Type B pancreatic cell (in vitro differentiated cells): ENCODE data around the gene C16orf86. TPM values are rescaled to one million over a fixed set of nuclear protein-coding genes. Genes with fewer than 3 reads are reported as not detected.
A peak's percentile ranks its signal among the peaks of the same experiment; 100 is the strongest.
"Not testable (repeated sequence)": the region's sequence is repeated elsewhere in the genome, so short reads cannot be mapped to it uniquely, and the experiment has no call there.

ENCODE experiments used
- DNase-seq: peaks from one replicate; pipeline ENCODE4 v3.0.0; 2021; ENCODE audit warnings: mixed read lengths; ENCODE audit not compliant: unreplicated experiment; ENCODE audit errors: extremely low spot score
- H3K27ac Mint-ChIP-seq: 2 replicates; pipeline ENCODE4 v1.8.0; 2021; ENCODE audit warnings: mild to moderate bottlenecking, mixed read lengths
- H3K27me3 Mint-ChIP-seq: 2 replicates; pipeline ENCODE4 v1.8.0; 2021; ENCODE audit warnings: mixed read lengths
- H3K36me3 Mint-ChIP-seq: 2 replicates; pipeline ENCODE4 v1.8.0; 2021; ENCODE audit warnings: mixed read lengths
- H3K4me1 Mint-ChIP-seq: one replicate; pipeline ENCODE4 v1.8.0; 2021; ENCODE audit warnings: mixed read lengths; ENCODE audit not compliant: unreplicated experiment
- H3K4me3 Mint-ChIP-seq: 2 replicates; pipeline ENCODE4 v1.8.0; 2021; ENCODE audit warnings: mild to moderate bottlenecking, mixed read lengths
- H3K9me3 Mint-ChIP-seq: 2 replicates; pipeline ENCODE4 v1.8.0; 2021; ENCODE audit warnings: mixed read lengths
- total RNA-seq: library from RNA; stranded (reverse); gene quantifications from 2 replicates; pipeline ENCODE4 v1.2.1, GENCODE V29; 2021; ENCODE audit warnings: low replicate concordance
- TF ChIP-seq, protein P1 (sequence below): fragments of 200-600 bp; sonication (generic); conservative IDR thresholded peaks from 2 replicates; pipeline ENCODE4 v1.5.0; 2021; ENCODE audit warnings: antibody characterized with exemption, mild to moderate bottlenecking

Gene C16orf86
- total RNA-seq, 1 donor from 2014 or later = 2.8 TPM

DNA sequence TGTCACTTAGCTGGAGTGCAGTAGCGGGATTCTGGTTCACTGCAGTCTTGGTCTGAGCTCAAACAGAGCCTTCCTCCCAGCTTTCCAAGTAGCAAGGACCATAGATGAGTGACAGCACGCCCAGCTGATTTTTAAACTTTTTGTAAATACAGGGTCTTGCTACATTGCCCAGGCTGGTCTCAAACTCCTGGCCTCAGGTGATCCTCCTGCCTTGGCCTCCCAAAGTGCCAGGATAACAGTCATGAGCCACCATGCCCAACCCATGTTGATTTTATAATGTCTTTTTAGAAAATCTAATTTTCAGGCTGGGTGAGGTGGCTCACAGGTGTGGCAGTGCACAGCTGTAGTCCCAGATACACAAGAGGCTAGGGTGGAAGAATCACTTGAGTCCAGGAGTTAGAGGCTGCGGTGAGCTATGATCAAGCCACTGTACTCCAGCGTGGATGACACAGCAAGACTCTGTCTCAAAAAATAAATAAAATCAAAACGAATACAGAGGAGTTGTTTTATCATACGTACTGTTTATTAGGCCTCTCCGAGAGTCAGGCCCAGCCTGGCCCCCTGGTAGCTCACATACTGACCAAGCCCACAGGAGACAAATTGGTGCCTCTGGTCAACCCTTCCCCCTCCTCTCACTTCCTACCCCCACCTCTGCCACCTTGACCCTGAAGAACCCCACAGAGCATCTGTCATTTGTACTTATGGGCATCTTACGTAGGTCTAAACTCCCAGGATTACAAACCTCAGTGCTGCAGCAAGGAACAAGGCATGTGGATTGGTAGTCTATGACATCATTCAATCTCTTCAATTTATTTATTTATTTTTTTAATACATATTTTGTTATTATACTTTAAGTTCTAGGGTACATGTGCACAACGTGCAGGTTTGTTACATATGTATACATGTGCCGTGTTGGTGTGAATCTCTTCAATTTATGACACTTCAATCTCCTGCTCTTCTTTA lies 13.6 kb downstream of the C16orf86 start:
- Mint-ChIP-seq H3K27me3 (no peaks in the 10 kb centered on the region), H3K9me3 (no peaks in the 10 kb centered on the region), H3K4me3 (no peak overlapping the region), H3K4me1 (peaks cover 5% of the 10 kb centered on the region), H3K36me3 (peaks cover 4% of the 10 kb centered on the region), H3K27ac (no peak overlapping the region)
- DNase-seq = no peak
- TF ChIP-seq, protein P1, sequence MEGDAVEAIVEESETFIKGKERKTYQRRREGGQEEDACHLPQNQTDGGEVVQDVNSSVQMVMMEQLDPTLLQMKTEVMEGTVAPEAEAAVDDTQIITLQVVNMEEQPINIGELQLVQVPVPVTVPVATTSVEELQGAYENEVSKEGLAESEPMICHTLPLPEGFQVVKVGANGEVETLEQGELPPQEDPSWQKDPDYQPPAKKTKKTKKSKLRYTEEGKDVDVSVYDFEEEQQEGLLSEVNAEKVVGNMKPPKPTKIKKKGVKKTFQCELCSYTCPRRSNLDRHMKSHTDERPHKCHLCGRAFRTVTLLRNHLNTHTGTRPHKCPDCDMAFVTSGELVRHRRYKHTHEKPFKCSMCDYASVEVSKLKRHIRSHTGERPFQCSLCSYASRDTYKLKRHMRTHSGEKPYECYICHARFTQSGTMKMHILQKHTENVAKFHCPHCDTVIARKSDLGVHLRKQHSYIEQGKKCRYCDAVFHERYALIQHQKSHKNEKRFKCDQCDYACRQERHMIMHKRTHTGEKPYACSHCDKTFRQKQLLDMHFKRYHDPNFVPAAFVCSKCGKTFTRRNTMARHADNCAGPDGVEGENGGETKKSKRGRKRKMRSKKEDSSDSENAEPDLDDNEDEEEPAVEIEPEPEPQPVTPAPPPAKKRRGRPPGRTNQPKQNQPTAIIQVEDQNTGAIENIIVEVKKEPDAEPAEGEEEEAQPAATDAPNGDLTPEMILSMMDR = no peak

DNA sequence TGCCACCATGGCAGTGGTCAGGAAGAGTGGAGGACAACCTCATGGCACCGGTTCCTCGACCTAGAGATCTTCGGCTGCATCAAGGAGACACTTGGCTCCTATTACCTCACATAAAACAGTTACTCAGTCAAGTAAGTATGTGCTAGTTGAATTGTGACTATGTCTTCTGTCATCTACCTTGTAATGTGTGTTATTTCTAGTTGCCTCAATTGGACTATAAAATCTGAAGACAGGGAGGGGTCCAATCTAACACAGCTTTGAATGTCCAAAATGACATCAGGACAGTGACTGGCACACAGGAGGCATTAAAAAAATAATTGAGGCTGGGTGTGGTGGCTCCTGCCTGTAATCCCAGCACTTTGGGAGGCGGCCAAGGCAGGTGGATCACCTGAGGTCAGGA lies 17.2 kb downstream of the C16orf86 start:
- H3K27ac Mint-ChIP-seq = no peak overlapping the region
- no peaks in the 10 kb centered on the region for H3K27me3 Mint-ChIP-seq
- peaks cover 7% of the 10 kb centered on the region for H3K36me3 Mint-ChIP-seq
- no peaks in the 10 kb centered on the region for H3K9me3 Mint-ChIP-seq
- H3K4me3 Mint-ChIP-seq = no peak overlapping the region
- TF ChIP-seq, protein P1 = no peak
- DNase-seq = no peak
- H3K4me1 Mint-ChIP-seq = no peaks in the 10 kb centered on the region

DNA sequence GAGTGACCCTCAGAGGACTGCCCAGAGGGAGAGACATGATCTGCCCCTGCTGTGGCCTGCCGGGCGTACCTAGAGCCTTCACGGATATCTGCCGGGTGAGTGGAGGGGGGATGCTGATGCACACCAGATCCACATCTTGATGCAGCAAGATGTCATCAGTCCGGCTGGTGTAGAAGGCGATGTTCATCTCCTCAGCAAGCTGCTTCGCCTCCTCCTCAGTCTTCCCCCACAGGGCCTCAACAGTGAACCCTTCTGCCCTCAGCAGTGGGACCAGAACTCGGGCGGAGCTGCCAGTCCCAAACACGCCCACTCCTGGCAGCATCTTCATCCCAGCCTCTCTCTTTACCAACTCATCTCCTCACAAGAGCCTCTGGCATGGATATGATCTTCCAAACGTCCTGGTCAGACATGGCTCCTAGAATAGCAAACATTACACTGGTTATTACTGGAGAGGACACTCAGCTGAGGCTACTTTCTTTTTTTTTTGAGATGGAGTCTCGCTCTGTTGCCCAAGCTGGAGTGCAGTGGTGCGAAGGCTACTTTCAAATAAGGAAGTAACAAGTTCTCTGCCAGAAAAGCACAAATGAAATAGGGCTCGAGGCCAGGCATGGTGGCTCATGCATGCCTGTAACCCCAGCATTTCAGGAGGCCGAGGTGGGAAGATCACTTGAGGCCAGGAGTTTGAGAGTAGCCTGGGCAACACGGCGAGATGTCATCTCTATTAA lies 18.9 kb downstream of the C16orf86 start:
- H3K27me3 Mint-ChIP-seq = no peaks in the 10 kb centered on the region
- no peak for DNase-seq
- no peak overlapping the region for H3K27ac Mint-ChIP-seq
- TF ChIP-seq, protein P1 = no peak
- no peak overlapping the region for H3K4me3 Mint-ChIP-seq
- H3K4me1 Mint-ChIP-seq = no peaks in the 10 kb centered on the region
- no peaks in the 10 kb centered on the region for H3K9me3 Mint-ChIP-seq
- peaks cover 11% of the 10 kb centered on the region for H3K36me3 Mint-ChIP-seq

DNA sequence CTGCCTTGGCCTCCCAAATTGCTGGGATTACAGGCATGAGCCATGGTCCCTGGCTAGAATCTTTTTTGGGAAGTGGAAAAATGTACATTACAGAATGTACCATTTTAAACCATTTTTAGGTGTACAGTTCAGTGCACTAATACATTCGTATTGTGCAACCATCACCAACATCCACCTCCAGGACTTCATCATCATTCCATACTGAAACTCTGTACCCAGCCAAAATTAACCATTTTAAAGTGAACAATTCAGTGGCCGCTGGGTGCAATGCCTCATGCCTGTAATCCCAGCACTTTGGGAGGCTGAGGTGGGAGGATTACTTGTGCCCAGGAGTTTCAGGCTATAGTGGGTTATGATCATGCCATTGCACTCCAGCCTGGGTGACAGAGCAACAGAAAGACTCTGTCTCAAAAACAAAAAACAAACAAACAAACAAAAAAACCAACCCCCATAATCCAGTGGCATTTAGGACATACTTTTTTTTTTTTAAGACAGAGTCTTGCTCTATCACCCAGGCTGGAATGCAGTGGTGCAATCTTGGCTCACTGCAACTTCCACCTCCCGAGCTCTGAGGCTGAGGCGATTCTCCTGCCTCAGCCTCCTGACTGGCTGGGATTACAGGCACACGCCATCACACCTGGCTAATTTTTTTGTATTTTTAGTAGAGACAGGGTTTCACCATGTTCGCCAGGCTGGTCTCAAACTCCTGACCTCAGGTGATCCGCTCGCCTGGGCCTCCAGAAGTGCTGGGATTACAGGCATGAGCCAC lies 27.1 kb downstream of the C16orf86 start:
- not testable (repeated sequence) for DNase-seq, H3K4me3 Mint-ChIP-seq, H3K27me3 Mint-ChIP-seq, H3K27ac Mint-ChIP-seq, H3K4me1 Mint-ChIP-seq, H3K9me3 Mint-ChIP-seq
- peaks cover 15% of the 10 kb centered on the region for H3K36me3 Mint-ChIP-seq

DNA sequence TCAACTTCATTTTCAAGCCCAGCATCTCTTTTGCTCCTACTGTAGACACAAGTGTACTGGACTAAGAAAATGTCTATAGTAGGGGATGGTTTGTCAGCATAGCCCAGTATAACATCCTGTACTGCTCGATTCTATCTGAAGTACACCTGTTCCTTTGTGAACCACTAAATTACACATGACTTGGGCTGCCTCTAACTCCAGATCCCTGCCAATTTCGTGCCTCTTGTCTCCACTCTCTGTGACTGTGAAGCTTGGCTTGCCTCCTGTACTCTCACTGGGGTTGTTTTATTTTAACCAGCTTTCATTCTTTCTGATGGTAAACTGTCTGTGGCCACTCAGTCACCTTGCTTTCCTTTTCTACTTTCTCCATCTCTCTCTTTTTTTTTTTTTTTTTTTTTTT lies 28.0 kb downstream of the C16orf86 start:
- H3K27ac Mint-ChIP-seq = peak overlapping the region; percentile 50
- H3K9me3 Mint-ChIP-seq = no peaks in the 10 kb centered on the region
- no peaks in the 10 kb centered on the region for H3K27me3 Mint-ChIP-seq
- no peaks in the 10 kb centered on the region for H3K4me1 Mint-ChIP-seq
- TF ChIP-seq, protein P1 = no peak
- H3K36me3 Mint-ChIP-seq = peaks cover 17% of the 10 kb centered on the region
- H3K4me3 Mint-ChIP-seq = no peak overlapping the region
- no peak for DNase-seq
